GM19035 (cell line): ENCODE measurements around the gene UBAC1.
"Not testable (repeated sequence)": the region's sequence is repeated elsewhere in the genome, so short reads cannot be mapped to it uniquely, and the experiment has no call there.

Experiments used
- ATAC-seq: cut with Tn5 transposase; IDR thresholded peaks from one replicate; pipeline ENCODE4 v1.9.1; 2021; ENCODE audit not compliant: unreplicated experiment

UBAC1 gene

GRCh38 chr9:135978642-135979546 is 17.7 kb upstream of the UBAC1 start:
- no peak for ATAC-seq

GRCh38 chr9:135976944-135977343 is 15.8 kb upstream of the UBAC1 start:
- no peak for ATAC-seq

- no peak for ATAC-seq
These were observed 15.4 kb upstream of the UBAC1 start for GRCh38 chr9:135976531-135976930.

GRCh38 chr9:135975834-135976233 is 14.7 kb upstream of the UBAC1 start:
- ATAC-seq, result no peak

- no peak for ATAC-seq
These were observed 13.0 kb upstream of the UBAC1 start for GRCh38 chr9:135974220-135974573.

GRCh38 chr9:135973277-135974219 is 12.4 kb upstream of the UBAC1 start:
- no peak for ATAC-seq

GRCh38 chr9:135971892-135972291 is 10.7 kb upstream of the UBAC1 start:
- ATAC-seq, result no peak

GRCh38 chr9:135971111-135971766 is 10.1 kb upstream of the UBAC1 start:
- ATAC-seq, result no peak

GRCh38 chr9:135970128-135970815 is 9.1 kb upstream of the UBAC1 start:
- ATAC-seq, result no peak

- ATAC-seq, result no peak
These were observed 8.0 kb upstream of the UBAC1 start for GRCh38 chr9:135969064-135969683.

- no peak for ATAC-seq
These were observed 7.4 kb upstream of the UBAC1 start for GRCh38 chr9:135968601-135969000.

- ATAC-seq, result no peak
These were observed 6.9 kb upstream of the UBAC1 start for GRCh38 chr9:135968083-135968476.

GRCh38 chr9:135966916-135967260 is 5.7 kb upstream of the UBAC1 start:
- not testable (repeated sequence) for ATAC-seq

GRCh38 chr9:135965124-135965756 is 4.1 kb upstream of the UBAC1 start:
- no peak for ATAC-seq

GRCh38 chr9:135963938-135964337 is 2.8 kb upstream of the UBAC1 start:
- no peak for ATAC-seq

- no peak for ATAC-seq
These were observed 2.2 kb upstream of the UBAC1 start for GRCh38 chr9:135963338-135963737.

- no peak for ATAC-seq
These were observed 1.6 kb upstream of the UBAC1 start for GRCh38 chr9:135962696-135963307.

GRCh38 chr9:135961811-135962695 is 880 bp upstream of the UBAC1 start:
- ATAC-seq, result no peak
